HG02798 (cell line): ENCODE data around the gene DNAJB13.
"Not testable (repeated sequence)": the region's sequence is repeated elsewhere in the genome, so short reads cannot be mapped to it uniquely, and the experiment has no call there.

Source experiments
- ATAC-seq: cut with Tn5 transposase; IDR thresholded peaks from one replicate; pipeline ENCODE4 v1.9.1; 2021; ENCODE audit warnings: mild to moderate bottlenecking; ENCODE audit not compliant: unreplicated experiment, poor library complexity

DNAJB13 gene

DNA sequence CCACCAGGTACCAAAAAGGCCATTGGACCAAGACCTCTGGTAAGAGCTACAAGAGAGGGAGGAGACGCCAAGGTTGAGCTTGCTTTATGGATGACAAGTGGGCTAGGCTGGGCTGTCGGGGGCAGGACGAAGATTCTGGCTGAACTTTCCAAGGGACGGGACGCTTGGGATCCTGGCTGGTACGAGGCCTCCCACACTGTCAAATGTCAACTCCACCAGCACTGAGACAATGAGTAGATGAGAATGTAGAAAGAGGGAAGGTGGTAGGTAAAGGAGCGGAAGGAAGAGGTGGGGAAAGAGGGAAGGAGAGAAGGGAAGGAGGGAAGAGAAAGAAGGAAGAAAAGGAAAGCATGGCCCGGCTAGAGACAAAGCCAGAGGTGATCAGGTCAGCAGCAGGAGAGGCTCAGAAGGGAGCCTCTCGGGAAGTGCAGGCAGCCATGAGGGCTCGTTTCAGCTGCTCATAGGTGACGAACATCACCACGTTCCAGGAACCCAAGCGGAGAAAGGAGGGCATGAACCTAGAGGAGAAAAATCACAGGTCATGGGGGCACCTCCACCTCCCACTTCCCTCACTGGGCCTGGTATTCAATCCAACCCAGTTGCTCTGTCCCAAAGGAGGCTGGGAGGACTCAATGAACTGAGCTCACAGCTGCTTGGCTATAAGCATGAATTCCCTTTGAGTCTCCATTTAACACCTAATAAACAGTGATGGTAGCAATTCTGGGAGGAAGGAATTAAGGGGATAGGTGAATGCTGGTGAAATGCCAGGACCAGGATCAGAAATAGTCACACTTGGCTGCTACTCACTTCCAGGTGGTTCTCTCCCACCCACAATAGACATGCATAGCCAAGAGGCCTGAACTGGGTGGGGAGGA is 24.0 kb downstream of the DNAJB13 start:
- ATAC-seq = no peak

- no peak for ATAC-seq
Measured at GRCh38 chr11:73975479-73975757, 24.6 kb downstream of the DNAJB13 start.

GRCh38 chr11:73976451-73977151 is 25.8 kb downstream of the DNAJB13 start:
- no peak for ATAC-seq

DNA sequence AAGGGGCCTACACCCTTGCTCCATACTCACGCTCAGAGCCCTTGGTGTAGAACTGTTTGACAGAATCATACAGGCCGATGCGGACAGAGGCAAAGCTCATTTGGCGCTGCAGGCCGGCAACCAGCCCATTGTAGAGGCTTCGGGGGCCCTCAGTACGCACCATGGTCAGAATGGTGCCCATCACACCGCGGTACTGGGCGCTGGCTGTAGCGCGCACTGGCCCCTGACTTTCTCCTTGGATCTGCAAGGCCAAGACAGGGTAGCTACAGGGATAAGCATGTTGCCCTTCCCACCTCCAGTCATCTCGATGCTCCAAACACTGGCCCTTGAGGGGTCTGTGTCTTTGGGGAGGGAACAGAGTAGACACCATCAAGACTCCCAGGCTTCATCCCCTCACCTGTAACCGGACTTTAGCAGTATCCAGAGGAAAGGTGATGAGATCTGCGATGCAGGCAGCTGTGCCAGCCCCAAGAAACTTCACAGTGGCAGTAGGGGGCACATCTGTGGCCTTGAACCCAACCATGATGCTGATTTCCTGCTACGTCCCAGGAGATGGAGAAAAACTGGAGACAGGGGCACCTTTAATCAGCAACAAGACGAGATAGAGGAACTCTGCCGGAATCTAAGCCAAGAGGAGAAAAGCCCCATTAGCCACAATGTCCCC is 27.2 kb downstream of the DNAJB13 start:
- ATAC-seq = no peak

DNA sequence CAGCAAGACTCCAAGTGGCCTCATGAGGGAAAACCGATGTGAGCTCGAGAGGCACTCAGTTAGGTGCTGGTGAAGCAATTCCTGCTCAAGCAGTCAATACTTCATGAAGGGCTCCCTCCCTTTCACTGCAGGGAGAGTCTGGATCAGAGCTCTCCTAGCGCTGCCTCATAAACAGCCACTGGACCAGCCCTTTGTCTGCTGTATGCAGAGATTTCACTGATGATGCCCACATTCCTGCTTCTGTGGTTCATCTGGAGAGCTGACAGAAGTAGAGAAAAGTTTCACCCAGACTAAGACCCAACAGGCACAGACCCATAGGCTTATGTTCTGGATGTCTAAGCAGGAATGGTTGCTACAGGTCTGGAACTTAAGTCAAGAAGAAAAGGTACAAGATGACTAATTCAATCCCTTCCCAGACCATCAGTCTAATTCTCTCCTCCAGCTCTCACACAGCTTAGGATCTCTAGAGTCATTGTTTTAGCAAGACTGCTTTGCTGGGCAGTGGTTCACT is 27.8 kb downstream of the DNAJB13 start:
- ATAC-seq = no peak

GRCh38 chr11:73980001-73980961 is 29.5 kb downstream of the DNAJB13 start:
- peak; percentile 46 for ATAC-seq

DNA sequence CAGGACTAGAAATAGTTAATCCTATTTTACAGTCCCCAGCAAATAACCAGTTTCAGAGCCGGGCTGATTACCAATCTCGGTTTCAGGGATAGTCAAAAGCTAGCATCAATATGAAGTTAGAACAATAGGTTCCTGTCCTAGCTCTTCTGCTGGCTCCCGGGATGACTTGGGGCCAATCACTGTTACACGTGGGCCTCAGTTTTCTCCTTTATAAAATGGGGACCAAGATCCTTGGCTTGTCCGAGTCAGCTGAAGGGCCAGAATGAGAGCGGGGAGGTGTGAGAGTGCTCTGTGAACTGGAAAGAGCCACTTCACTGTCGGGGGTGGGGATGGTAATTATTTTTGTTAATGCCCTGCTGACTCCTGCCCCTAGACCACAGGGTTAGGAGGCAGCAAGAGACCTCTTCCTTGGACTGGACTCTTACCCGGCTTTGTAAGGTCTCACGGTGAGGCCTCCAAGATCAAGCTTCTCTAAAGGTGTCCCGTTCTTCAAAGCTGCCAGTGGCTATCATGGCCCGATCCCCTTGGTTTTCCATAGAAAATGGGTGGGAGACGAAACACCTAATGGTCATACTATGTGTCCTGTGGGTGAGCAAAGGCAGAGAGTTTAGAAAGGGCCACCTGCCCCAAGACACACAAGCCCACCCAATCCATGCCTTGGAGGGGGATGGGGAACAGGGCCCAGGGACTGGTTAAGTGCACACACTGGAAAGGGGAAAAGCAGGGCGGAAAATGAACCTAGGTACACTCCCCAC is 30.4 kb downstream of the DNAJB13 start:
- ATAC-seq = no peak

DNA sequence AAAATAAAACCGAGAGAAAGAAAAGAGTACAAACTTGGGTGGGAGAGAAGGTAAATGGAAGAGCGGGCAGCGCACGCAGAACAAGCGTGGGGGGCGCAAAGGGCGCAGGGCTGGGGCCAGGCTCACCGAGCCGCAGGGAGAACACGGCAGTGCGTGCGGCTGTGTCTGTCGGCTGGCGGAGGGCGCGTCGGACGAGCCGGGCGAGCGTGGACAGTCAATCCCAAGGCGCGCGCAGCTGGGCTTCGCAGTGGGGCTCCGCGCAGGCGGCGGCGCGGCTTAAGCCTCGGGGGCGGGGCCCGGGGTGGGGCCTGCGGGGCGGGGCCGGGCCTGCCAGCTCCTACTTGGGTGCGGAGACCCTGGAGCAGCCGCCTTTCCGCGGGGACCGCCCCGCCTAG is 31.8 kb downstream of the DNAJB13 start, which contains the start of gene UCP2:
Gene UCP2 (minus strand): TSS at position 249 of the 395 bp plus-strand sequence. CDS start 4,465 bp downstream, outside the sequence.
- ATAC-seq = peak; percentile 61

- peak; percentile 82 for ATAC-seq
Measured at GRCh38 chr11:73982990-73983740, 32.3 kb downstream of the DNAJB13 start.

DNA sequence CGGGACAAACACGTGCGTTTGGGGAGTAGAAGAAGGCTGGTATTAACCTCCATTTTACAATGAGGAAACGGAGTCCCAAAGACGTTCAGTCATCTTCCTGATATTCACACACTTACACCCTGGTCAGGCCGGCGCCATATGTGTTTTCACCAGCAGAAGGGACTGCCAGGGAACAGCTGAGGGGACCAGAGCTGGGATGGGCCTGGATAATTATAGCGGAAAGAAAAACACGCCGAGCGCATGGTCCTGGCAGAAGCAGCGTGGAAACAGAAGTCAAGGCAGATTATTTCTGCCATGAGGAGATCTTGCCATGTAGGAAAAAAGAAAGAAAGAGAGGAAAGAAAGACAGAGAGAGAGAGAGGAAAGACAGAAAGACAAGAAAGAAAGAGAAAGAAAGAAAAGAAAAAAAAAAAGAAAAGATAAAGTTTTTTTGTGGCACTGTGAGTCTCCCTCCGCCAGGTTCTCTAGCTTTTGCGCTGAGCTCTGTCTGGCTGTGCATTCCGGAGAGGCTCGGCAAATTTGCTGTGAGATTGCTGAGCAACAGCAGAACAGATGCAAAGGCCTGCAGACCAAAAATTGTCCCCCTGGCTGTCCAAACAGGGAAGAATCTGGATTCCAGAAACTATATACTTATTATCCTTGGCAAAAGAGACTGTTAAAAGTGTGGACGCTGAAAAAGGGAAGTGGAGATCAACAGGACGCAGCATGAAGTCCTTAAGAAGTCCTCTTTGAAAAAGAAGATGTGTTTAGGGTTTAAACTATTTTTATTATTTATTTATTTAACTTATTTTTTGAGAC is 33.1 kb downstream of the DNAJB13 start:
- no peak for ATAC-seq

- ATAC-seq = not testable (repeated sequence)
Measured at GRCh38 chr11:73985661-73986060, 34.8 kb downstream of the DNAJB13 start.

DNA sequence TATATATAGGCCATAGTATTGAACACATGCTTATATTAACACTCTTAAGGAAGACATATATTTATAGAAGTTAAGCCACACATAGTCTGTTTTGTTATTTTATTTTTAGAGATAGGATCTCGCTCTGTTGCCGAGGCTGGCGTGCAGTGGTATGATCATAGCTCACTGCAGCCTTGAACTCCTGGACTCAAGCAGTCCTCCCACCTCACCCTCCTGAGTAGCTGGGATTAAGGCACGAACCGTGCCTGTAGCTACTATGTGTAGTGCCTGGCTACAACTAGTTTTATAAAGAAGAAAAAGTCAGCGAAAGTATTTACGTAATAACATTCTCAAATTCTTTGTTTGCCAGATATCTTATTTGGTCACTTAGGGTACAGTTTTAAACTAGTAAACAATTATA is 37.4 kb downstream of the DNAJB13 start:
- no peak for ATAC-seq

DNA sequence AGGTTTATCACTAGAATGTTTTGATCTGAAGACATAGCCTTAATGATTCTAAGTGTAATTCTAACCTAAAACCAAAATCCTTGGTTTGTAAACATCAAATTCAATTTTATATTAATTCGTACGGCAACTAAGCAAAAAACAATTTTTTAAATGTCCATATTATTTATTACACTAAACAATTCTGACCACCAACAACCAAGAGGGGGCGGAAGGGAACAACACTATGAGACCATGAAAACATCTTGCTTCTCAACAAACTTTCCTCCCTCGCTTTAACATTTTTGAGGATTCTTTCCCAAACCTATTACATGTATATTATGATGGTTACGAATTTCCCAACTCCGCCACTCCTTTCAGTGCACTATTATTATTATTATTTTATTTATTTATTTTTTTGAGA is 38.3 kb downstream of the DNAJB13 start:
- no peak for ATAC-seq

DNA sequence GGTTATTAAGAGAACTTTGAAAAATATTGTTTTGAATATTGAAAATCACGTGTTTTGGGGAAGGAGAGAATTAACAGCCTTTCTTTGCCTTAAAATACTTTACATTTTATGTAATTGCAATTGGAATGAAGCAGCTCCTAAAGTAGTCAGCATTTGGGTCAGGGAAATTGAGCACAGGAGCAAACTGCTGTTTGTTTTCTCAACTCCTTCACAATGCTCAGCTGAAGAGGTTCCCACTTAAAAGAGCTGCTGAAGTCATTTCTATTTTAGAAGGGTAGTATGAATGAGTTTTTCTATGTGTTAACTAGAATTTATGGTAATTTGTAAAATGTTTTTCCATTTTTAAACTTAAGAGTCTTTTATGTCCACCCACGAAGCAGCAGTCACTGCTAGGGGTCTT is 39.9 kb downstream of the DNAJB13 start:
- ATAC-seq = no peak

DNA sequence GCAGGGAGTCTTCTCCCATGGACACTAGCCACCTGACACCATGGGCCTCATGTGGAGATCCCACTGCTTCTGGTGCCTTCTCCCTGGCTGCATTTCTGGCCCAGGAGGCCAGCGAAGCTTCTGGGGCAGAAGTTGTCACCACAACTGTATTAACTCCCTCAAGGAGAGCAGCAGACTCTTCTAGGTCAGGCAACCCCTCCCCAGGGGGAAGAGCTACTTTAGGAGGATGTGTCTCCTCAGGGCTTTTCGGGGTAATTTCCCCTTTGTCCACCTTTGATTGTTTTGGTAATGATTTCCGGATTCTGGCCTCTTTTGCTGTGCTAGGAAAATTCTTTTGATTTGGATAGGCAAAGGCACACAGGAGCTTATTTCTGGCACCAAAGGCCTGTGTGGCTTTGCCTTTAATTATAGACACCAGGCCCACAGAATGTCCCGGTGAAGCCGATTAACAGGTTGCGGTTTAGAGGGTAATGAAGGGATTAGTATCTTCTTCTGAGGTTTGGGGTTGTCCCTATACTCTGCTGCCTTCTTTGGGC is 40.7 kb downstream of the DNAJB13 start:
- peak; percentile 42 for ATAC-seq

- ATAC-seq = no peak
Measured at GRCh38 chr11:73995247-73995646, 44.4 kb downstream of the DNAJB13 start.

GRCh38 chr11:73995731-73996130 is 44.9 kb downstream of the DNAJB13 start:
- ATAC-seq = peak; percentile 45
